Osteoblast (primary cell): ENCODE results near the gene NR2E3. TPM values are rescaled to one million over a fixed set of nuclear protein-coding genes. Genes with fewer than 3 reads are reported as not detected.

Source experiments
- DNase-seq: peaks from one replicate; pipeline ENCODE4 v3.0.0; 2011; ENCODE audit warnings: low spot score, mixed read lengths; ENCODE audit not compliant: insufficient read length; ENCODE audit errors: missing footprints
- H2AFZ ChIP-seq: 2 replicates; pipeline ENCODE4 v1.6.0; 2011; ENCODE audit warnings: mild to moderate bottlenecking, low read length
- H3K27ac ChIP-seq: 2 replicates; pipeline ENCODE4 v1.5.1; 2011; ENCODE audit warnings: mild to moderate bottlenecking, low read depth, low read length, moderate library complexity
- H3K27me3 ChIP-seq: 2 replicates; pipeline ENCODE4 v1.6.0; 2012; ENCODE audit warnings: mild to moderate bottlenecking, control low read depth, inconsistent platforms, low read length, moderate library complexity; ENCODE audit not compliant: insufficient read depth
- H3K36me3 ChIP-seq: 2 replicates; pipeline ENCODE4 v1.5.1; 2011; ENCODE audit warnings: mild to moderate bottlenecking, low read length, control low read depth, moderate library complexity; ENCODE audit not compliant: insufficient read depth
- H3K4me1 ChIP-seq: 2 replicates; pipeline ENCODE4 v1.5.1; 2011; ENCODE audit warnings: mild to moderate bottlenecking, low read length, control low read depth, moderate library complexity; ENCODE audit not compliant: insufficient read depth
- H3K4me2 ChIP-seq: 2 replicates; pipeline ENCODE4 v1.6.0; 2011; ENCODE audit warnings: mild to moderate bottlenecking, low read length; ENCODE audit not compliant: insufficient read depth
- H3K4me3 ChIP-seq: fragments of 200-600 bp; sonication (generic); 3 replicates; pipeline ENCODE4 v1.5.1; 2012; ENCODE audit warnings: mild to moderate bottlenecking, low read length, inconsistent platforms; ENCODE audit not compliant: insufficient read depth
- H3K79me2 ChIP-seq: 2 replicates; pipeline ENCODE4 v1.6.0; 2012; ENCODE audit warnings: mild to moderate bottlenecking, low read length, control low read depth, inconsistent platforms; ENCODE audit not compliant: insufficient read depth
- H3K9me3 ChIP-seq: 2 replicates; pipeline ENCODE4 v1.5.1; 2011; ENCODE audit warnings: low read depth, low read length, control low read depth
- H4K20me1 ChIP-seq: 2 replicates; pipeline ENCODE4 v1.6.0; 2012; ENCODE audit warnings: mild to moderate bottlenecking, low read length, control low read depth; ENCODE audit not compliant: insufficient read depth
- total RNA-seq: library from RNA; depleted of rRNA; stranded (reverse); fragments of >200 nt; gene quantifications from 2 replicates; pipeline ENCODE4 v1.2.3, GENCODE V29; 2012
- TF ChIP-seq, protein P1 (sequence below): IDR thresholded peaks from 2 replicates; pipeline ENCODE4 v1.5.1; 2011; ENCODE audit warnings: mild to moderate bottlenecking, low read depth, low read length, moderate library complexity; ENCODE audit errors: extremely low read depth

The NR2E3 gene
- total RNA-seq, result under 0.01 TPM in 2 replicates

DNA sequence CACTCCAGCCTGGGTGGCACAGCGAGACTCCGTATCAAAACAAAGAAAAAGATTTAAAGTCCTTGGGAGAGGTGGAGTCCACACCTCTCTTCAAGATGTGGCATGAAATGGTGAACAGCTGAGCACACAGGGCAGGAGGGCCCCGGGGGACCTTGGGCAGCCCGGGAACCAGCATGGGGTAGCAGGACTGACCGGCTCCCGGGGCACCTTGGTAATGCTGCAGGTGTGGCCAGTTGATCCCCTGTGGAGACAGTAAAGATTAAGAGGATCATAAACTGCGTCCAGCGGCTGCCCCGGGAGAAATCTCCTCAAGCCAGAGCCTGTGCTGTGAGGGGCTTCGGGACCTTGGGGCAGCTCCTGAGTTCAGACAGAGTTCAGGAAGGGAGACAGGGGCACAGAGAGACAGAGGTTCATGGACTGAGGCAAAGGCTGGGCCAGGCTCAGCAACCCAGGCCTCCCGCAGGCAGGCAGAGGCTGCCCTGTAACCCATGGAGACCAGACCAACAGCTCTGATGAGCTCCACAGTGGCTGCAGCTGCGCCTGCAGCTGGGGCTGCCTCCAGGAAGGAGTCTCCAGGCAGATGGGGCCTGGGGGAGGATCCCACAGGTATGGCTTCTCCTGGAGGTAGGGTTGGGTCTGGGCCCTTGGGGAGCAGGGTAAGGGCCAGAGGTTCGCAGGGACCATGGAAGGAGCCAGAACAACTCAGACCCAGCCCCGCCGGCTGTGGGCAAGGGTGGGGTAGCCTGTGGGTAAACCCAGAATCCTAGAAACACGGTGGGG, at the start of gene NR2E3:
Gene NR2E3 (plus strand): TSS at position 299 of the 780 bp plus-strand sequence. CDS start 190 bp downstream, at position 489.
- no peaks in the 10 kb centered on the region for H3K9me3 ChIP-seq

DNA sequence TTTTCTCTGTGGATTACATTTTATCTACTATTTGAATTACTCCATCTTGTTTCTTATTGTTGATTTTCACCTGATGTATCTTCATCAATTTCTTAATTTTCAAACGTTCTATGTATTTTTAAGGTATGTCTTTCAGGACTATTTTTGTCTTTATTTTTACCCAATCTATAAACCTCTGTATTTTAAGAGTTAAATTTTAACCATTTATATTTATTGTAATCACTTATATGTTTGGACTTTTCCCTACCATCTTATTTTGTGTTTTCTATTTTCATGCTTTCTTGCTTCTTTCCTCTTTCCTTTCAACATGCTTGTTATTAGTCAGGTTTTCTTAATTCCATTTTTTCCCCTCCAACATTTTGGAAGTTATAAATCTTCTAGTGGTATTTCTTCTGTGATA, 49.5 kb upstream of the NR2E3 start:
- Histone ChIP-seq H3K27ac (no peak overlapping the region), H2AFZ (no peak overlapping the region), H3K4me2 (no peak overlapping the region), H3K36me3 (peaks cover 3% of the 10 kb centered on the region), H3K4me3 (no peak overlapping the region), H3K79me2 (no peaks in the 10 kb centered on the region), H4K20me1 (no peaks in the 10 kb centered on the region), H3K4me1 (peaks cover 11% of the 10 kb centered on the region), H3K27me3 (no peaks in the 10 kb centered on the region), H3K9me3 (no peaks in the 10 kb centered on the region)
- TF ChIP-seq, protein P1, sequence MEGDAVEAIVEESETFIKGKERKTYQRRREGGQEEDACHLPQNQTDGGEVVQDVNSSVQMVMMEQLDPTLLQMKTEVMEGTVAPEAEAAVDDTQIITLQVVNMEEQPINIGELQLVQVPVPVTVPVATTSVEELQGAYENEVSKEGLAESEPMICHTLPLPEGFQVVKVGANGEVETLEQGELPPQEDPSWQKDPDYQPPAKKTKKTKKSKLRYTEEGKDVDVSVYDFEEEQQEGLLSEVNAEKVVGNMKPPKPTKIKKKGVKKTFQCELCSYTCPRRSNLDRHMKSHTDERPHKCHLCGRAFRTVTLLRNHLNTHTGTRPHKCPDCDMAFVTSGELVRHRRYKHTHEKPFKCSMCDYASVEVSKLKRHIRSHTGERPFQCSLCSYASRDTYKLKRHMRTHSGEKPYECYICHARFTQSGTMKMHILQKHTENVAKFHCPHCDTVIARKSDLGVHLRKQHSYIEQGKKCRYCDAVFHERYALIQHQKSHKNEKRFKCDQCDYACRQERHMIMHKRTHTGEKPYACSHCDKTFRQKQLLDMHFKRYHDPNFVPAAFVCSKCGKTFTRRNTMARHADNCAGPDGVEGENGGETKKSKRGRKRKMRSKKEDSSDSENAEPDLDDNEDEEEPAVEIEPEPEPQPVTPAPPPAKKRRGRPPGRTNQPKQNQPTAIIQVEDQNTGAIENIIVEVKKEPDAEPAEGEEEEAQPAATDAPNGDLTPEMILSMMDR, result no peak
- no peak for DNase-seq

More for the DNA sequence above, at the start of gene NR2E3:
- Histone ChIP-seq H3K27me3 (peaks cover 6% of the 10 kb centered on the region), H2AFZ (no peak within 1 kb of the TSS), H4K20me1 (no peaks in the 10 kb centered on the region), H3K4me3 (no peak within 1 kb of the TSS), H3K4me2 (no peak within 1 kb of the TSS), H3K79me2 (no peaks in the 10 kb centered on the region), H3K36me3 (no peaks in the 10 kb centered on the region), H3K27ac (no peak within 1 kb of the TSS), H3K4me1 (peaks cover 14% of the 10 kb centered on the region)
- DNase-seq, result peak; percentile 79
- TF ChIP-seq, protein P1, result no peak

DNA sequence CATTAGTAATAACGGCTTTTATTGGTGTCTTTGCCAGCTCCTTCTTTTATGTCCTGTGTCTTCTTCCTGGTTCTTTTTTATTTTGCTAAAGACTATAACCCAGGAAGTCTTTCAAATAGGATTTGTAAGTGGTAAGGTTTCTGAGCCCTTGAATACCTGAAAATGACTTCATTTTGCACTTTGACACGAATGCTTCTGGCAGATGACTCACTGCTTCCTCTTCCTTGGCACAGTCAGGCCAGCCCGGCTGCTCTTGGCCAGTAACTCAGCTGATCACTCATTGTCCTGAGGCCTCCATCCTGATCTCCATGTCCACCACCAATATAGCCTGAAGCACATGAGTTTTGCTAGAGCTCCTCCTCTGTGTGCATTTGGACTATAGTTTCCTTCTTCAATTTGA, 48.7 kb upstream of the NR2E3 start:
- H3K4me1 ChIP-seq, result peaks cover 11% of the 10 kb centered on the region

DNA sequence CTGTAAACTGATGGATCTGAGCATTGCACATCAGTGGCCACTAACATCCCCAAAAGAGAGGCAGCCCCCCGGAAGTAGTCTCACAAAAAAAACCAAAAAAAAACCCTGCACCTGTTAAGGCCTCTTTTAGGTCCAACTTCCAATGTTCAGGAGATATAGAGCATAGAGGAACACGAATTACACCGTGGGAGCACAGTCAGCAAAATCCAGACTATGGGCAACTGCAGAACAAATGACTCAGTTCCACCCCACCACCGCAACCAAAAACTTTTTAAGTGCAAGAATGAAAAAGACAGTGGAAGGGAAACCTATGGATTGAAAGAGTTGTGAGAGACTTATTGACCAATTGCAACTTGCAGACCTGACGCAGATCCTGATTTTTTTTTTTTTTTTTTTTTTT, 42.2 kb upstream of the NR2E3 start:
- Histone ChIP-seq H3K79me2 (no peaks in the 10 kb centered on the region), H3K27me3 (no peaks in the 10 kb centered on the region), H3K4me3 (no peak overlapping the region), H4K20me1 (no peaks in the 10 kb centered on the region), H2AFZ (no peak overlapping the region), H3K4me1 (no peaks in the 10 kb centered on the region), H3K4me2 (no peak overlapping the region), H3K27ac (no peak overlapping the region), H3K36me3 (no peaks in the 10 kb centered on the region), H3K9me3 (no peaks in the 10 kb centered on the region)
- TF ChIP-seq, protein P1, result no peak
- no peak for DNase-seq

More for the DNA sequence above, 48.7 kb upstream of the NR2E3 start:
- H3K9me3 ChIP-seq, result no peaks in the 10 kb centered on the region
- H3K4me3 ChIP-seq, result no peak overlapping the region
- H2AFZ ChIP-seq, result peak overlapping the region; percentile 59
- no peaks in the 10 kb centered on the region for H3K79me2 ChIP-seq
- H3K27ac ChIP-seq, result peak overlapping the region; percentile 57
- H3K4me2 ChIP-seq, result peak overlapping the region; percentile 46
- TF ChIP-seq, protein P1, result no peak
- peak; percentile 95 for DNase-seq
- no peaks in the 10 kb centered on the region for H4K20me1 ChIP-seq
- no peaks in the 10 kb centered on the region for H3K27me3 ChIP-seq
- peaks cover 3% of the 10 kb centered on the region for H3K36me3 ChIP-seq
